Measurements from ENCODE around the gene FOXO3. TPM values are rescaled to one million over a fixed set of nuclear protein-coding genes. Genes with fewer than 3 reads are reported as not detected.

Gene FOXO3
- total and polyA plus RNA-seq, 7 donors = 20.6 to 160 (median 76.5) TPM

GRCh38 chr6:108544606-108545005 lies 16.1 kb upstream of the FOXO3 start:
- H3K27ac ChIP-seq = peak overlapping the region; percentile 46
- no peaks in the 10 kb centered on the region for H3K27me3 ChIP-seq (ENCODE audit: insufficient read depth in 3 of 3, low read length in 2 of 3)
- WGBS, 3 donors = 19 to 36% (median 26%) methylated on average over 3 of the region's 3 CpGs
- H3K9me3 ChIP-seq = peaks cover 5% of the 10 kb centered on the region
- DNase-seq = no peak
- no peaks in the 10 kb centered on the region for H3K36me3 ChIP-seq (ENCODE audit: insufficient read depth in 1 of 2, low read depth in 1 of 2)
- intact Hi-C loops (cut with DNase I) = loop anchor here (1.0 to 10.0 kb wide), 3 partner anchors 238 to 840 kb away; partner anchors contain the start of gene CD164 (in 1 of the 2)
- peaks cover 30% of the 10 kb centered on the region for H3K4me1 ChIP-seq
- no peak for TF ChIP-seq CTCF (IDR thresholded peaks at IDR 0.05)
- ATAC-seq = peak; percentile 25 to 72 (median 44)
- no peak overlapping the region for H3K4me3 ChIP-seq

- no peak for DNase-seq
- 47 to 78% (median 55%) methylated on average over 6 of the region's 6 CpGs for WGBS, 3 donors
- Histone ChIP-seq H3K9me3 (no peaks in the 10 kb centered on the region), H3K27me3 (ENCODE audit: insufficient read depth in 3 of 3, low read length in 2 of 3) (no peaks in the 10 kb centered on the region), H3K36me3 (ENCODE audit: insufficient read depth in 1 of 2, low read depth in 1 of 2) (no peaks in the 10 kb centered on the region), H3K4me3 (no peak overlapping the region), H3K27ac (peak overlapping the region; percentile 56), H3K4me1 (peaks cover 30% of the 10 kb centered on the region)
- no peak for TF ChIP-seq CTCF (IDR thresholded peaks at IDR 0.05)
- intact Hi-C loops (cut with DNase I) = loop anchor here in 1 of 2 donors (10.0 kb wide), 1 partner anchor 838 kb away; the partner anchor contains the start of gene CD164
- ATAC-seq = peak in 1 of 4 donors; percentile 17
Observed at GRCh38 chr6:108546079-108547049, 14.4 kb upstream of the FOXO3 start.

- H3K27me3 ChIP-seq (ENCODE audit: insufficient read depth in 3 of 3, low read length in 2 of 3) = no peaks in the 10 kb centered on the region
- peaks cover 15% of the 10 kb centered on the region for H3K4me1 ChIP-seq
- WGBS, 3 donors = 82 to 88% (median 84%) methylated on average over 1 of the region's 1 CpG
- H3K27ac ChIP-seq = no peak overlapping the region
- TF ChIP-seq CTCF (IDR thresholded peaks at IDR 0.05) = no peak
- H3K4me3 ChIP-seq = no peak overlapping the region
- ATAC-seq (no peak), DNase-seq (no peak)
- H3K9me3 ChIP-seq = no peaks in the 10 kb centered on the region
- no peaks in the 10 kb centered on the region for H3K36me3 ChIP-seq (ENCODE audit: insufficient read depth in 1 of 2, low read depth in 1 of 2)
- intact Hi-C loops (cut with DNase I) = loop anchor here in 1 of 2 donors (10.0 kb wide), 1 partner anchor 836 kb away; the partner anchor contains the start of gene CD164
Observed at GRCh38 chr6:108549241-108549640, 11.5 kb upstream of the FOXO3 start.

- Histone ChIP-seq H3K9me3 (no peaks in the 10 kb centered on the region), H3K4me3 (no peak overlapping the region), H3K36me3 (ENCODE audit: insufficient read depth in 1 of 2, low read depth in 1 of 2) (no peaks in the 10 kb centered on the region), H3K27me3 (ENCODE audit: insufficient read depth in 3 of 3, low read length in 2 of 3) (no peaks in the 10 kb centered on the region), H3K27ac (no peak overlapping the region), H3K4me1 (peaks cover 13% of the 10 kb centered on the region)
- ATAC-seq = no peak
- WGBS, 3 donors = 74 to 85% (median 84%) methylated on average over 3 of the region's 3 CpGs
- intact Hi-C loops (cut with DNase I) = loop anchor here in 1 of 2 donors (10.0 kb wide), 1 partner anchor 835 kb away; the partner anchor contains the start of gene CD164
- DNase-seq = no peak
- TF ChIP-seq CTCF (IDR thresholded peaks at IDR 0.05) = no peak
Observed at GRCh38 chr6:108549741-108550140, 11.0 kb upstream of the FOXO3 start.

Measured in psoas muscle (tissue), 8 donors.